Ureter (tissue), 1 donor: ENCODE data around the gene CRYZL1. TPM values are rescaled to one million over a fixed set of nuclear protein-coding genes. Genes with fewer than 3 reads are reported as not detected.
A peak's percentile ranks its signal among the peaks of the same experiment; 100 is the strongest.

Experiments used
- DNase-seq: peaks from one replicate; pipeline ENCODE4 v3.0.0-alpha.2; 2020; ENCODE audit warnings: low spot score
- total RNA-seq: library from RNA; stranded (reverse); gene quantifications from one replicate; pipeline ENCODE4 v1.2.4, GENCODE V29; 2023
- donor health status: DM: yes; HTN: yes; CAD: no.

The CRYZL1 gene
- total RNA-seq, 1 donor from 2014 or later, result 54.0 TPM

DNA sequence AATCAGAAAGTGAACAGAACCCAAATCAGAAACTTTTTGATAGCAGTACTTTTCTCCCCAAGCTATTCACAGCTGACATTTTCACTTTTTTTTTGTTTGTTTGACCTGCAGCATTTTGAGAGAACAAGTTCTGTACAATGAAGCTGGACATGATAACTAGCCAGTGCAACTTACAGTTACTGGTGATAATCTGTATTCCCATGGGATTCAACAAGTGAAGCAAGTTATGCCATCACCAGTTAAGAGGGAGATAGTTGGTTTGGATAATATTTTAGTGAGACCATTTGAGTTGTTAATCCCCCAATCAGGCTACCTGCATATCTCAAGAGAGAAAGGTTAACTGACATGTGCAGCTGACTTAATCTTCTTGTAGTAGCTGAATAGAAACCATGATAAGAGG is 80.6 kb downstream of the CRYZL1 start:
- DNase-seq, result no peak

- DNase-seq, result no peak
These were observed 81.7 kb downstream of the CRYZL1 start for GRCh38 chr21:33559813-33560212.

DNA sequence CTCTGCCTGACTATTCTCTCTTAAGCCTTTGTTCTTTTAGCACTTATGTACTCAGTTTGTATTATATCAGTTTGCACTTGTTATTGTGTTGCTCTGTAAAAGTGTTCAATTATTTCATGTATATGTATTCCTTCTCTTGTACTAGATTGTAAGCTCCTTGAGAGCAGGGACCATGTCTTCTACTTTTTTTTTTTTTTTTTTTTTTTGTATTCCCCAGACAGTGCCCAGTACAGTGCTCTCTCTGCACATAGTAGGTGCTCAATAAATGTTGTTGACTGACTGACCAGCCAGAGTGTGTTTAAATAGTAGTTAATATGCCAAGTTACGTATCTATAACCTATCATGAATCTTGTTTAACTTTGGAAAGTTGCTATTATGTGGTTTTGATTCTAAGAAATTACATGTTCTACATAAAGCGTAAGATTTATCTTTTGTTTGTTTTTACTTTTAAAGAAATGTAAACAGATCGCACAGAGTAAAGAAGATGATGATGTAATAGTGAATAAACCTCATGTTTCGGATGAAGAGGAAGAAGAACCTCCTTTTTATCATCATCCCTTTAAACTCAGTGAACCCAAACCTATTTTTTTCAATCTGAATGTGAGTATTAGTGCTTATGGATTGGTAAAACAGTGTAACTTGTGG is 82.6 kb downstream of the CRYZL1 start:
- no peak for DNase-seq

GRCh38 chr21:33557447-33557846 is 84.1 kb downstream of the CRYZL1 start:
- no peak for DNase-seq

DNA sequence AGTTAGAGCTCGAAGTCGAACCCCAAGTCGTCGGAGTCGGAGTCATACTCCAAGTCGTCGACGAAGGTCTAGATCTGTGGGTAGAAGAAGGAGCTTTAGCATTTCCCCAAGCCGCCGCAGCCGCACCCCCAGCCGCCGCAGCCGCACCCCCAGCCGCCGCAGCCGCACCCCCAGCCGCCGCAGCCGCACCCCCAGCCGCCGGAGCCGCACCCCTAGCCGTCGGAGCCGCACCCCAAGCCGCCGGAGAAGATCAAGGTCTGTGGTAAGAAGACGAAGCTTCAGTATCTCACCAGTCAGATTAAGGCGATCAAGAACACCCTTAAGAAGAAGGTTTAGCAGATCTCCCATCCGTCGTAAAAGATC is 86.6 kb downstream of the CRYZL1 start:
- no peak for DNase-seq

DNA sequence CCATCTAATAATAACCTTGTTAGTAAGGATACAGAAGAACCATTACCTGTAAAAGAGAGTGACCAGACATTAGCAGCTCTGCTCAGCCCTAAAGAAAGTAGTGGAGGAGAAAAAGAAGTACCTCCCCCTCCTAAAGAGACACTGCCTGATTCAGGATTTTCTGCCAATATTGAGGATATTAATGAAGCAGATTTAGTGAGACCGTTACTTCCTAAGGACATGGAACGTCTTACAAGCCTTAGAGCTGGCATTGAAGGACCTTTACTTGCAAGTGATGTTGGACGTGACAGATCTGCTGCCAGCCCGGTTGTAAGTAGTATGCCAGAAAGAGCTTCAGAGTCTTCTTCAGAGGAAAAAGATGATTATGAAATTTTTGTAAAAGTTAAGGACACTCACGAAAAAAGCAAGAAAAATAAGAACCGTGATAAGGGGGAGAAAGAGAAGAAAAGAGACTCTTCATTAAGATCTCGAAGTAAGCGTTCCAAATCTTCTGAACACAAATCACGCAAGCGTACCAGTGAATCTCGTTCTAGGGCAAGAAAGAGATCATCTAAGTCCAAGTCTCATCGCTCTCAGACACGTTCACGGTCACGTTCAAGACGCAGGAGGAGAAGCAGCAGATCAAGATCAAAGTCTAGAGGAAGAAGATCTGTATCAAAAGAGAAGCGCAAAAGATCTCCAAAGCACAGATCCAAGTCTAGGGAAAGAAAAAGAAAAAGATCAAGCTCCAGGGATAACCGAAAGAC is 87.1 kb downstream of the CRYZL1 start:
- no peak for DNase-seq

- DNase-seq, result no peak
These were observed 88.4 kb downstream of the CRYZL1 start for GRCh38 chr21:33552999-33553598.

GRCh38 chr21:33552093-33552998 is 89.2 kb downstream of the CRYZL1 start:
- DNase-seq, result no peak

DNA sequence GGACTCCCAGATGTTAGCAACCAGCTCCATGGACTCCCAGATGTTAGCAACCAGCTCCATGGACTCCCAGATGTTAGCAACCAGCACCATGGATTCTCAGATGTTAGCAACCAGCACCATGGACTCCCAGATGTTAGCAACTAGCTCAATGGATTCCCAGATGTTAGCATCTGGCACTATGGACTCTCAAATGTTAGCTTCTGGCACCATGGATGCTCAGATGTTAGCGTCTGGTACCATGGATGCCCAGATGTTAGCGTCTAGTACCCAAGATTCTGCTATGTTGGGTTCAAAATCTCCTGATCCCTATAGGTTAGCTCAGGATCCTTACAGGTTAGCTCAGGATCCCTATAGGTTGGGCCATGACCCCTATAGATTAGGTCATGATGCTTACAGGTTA is 89.9 kb downstream of the CRYZL1 start:
- no peak for DNase-seq

DNA sequence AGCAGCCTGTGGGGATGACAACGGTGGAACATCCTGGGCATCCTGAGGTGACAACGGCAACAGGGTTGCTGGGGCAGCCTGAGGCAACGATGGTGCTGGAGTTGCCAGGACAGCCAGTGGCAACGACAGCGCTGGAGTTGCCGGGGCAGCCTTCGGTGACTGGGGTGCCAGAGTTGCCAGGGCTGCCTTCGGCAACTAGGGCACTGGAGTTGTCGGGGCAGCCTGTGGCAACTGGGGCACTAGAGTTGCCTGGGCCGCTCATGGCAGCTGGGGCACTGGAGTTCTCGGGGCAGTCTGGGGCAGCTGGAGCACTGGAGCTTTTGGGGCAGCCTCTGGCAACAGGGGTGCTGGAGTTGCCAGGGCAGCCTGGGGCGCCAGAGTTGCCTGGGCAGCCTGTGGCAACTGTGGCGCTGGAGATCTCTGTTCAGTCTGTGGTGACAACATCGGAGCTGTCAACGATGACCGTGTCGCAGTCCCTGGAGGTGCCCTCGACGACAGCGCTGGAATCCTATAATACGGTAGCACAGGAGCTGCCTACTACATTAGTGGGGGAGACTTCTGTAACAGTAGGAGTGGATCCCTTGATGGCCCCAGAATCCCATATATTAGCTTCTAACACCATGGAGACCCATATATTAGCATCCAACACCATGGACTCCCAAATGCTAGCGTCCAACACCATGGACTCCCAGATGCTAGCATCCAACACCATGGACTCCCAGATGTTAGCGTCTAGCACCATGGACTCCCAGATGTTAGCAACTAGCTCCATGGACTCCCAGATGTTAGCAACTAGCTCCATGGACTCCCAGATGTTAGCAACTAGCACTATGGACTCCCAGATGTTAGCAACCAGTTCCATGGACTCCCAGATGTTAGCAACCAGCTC is 90.5 kb downstream of the CRYZL1 start:
- no peak for DNase-seq

DNA sequence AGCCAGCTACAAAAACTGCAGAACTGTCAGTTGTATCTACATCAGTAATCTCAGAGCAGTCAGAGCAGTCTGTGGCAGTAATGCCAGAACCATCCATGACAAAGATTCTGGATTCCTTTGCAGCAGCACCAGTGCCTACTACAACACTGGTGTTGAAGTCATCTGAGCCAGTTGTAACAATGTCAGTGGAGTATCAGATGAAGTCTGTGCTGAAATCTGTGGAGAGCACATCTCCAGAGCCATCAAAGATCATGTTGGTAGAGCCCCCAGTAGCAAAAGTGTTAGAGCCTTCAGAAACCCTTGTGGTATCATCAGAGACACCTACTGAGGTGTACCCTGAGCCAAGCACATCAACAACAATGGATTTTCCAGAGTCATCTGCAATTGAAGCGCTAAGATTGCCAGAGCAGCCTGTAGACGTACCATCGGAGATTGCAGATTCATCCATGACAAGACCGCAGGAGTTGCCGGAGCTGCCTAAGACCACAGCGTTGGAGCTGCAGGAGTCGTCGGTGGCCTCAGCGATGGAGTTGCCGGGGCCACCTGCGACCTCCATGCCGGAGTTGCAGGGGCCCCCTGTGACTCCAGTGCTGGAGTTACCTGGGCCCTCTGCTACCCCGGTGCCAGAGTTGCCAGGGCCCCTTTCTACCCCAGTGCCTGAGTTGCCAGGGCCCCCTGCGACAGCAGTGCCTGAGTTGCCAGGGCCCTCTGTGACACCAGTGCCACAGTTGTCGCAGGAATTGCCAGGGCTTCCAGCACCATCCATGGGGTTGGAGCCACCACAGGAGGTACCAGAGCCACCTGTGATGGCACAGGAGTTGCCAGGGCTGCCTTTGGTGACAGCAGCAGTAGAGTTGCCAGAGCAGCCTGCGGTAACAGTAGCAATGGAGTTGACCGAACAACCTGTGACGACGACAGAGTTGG is 91.4 kb downstream of the CRYZL1 start:
- no peak for DNase-seq

GRCh38 chr21:33546086-33546485 is 95.5 kb downstream of the CRYZL1 start:
- DNase-seq, result no peak

GRCh38 chr21:33544451-33545195 is 96.9 kb downstream of the CRYZL1 start:
- no peak for DNase-seq

- peak; percentile 82 for DNase-seq
These were observed 97.9 kb downstream of the CRYZL1 start for GRCh38 chr21:33543505-33544129.

DNA sequence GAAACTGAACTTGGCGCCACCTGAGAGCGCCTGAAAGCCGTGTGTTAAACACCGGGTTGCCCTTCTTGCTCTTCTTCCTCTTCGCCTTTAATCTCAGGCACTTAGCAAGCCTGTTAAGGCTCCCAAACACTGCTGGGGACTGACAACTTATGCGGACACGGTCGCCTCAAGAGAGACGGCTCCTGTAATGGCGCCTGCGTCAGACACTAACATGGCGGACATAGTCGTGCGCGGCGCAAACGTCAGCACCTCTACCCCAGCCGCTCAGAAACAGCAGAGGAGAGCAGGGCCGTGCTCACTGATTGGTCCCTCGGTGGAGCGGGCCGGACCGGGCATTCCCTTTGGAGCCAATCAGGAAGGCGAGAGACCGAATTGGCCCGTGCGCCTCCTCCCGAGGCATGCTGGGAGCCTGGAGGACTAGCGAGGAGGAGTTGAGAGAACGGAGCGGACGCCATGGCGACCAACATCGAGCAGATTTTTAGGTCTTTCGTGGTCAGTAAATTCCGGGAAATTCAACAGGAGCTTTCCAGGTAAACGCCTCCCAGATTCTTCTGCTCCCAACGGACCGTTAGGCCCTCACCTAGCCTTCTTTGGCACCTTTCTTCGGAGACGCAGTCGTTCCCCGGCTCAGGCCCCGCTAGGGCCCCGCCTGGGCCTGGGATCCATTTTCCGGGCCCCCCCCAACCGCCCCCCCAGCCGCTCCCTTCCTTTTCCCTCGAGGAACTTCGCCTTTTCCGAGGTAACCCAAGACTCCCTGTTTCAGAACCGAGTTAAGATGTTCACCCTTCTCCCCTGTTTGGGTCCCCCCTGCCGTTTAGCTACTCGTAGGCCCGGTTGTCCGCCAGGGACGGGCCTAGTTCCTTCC is 98.7 kb downstream of the CRYZL1 start, which contains the start of gene SON:
TSS of gene SON (plus strand) at position 399 of the 865 bp plus-strand sequence. CDS start at position 454, 55 bp downstream.
- peak; percentile 99 for DNase-seq

- DNase-seq, result peak; percentile 86
These were observed 99.5 kb downstream of the CRYZL1 start, which contains the start of gene GART for GRCh38 chr21:33541756-33542639. TSS of gene GART (minus strand) at chr21:33542117. CDS start at chr21:33539315, 2,802 bp downstream.
